GM18502 (cell line): ENCODE results near the gene CCDC7.
"Not testable (repeated sequence)": the region's sequence is repeated elsewhere in the genome, so short reads cannot be mapped to it uniquely, and the experiment has no call there.

ENCODE experiments used
- ATAC-seq: cut with Tn5 transposase; IDR thresholded peaks from one replicate; pipeline ENCODE4 v1.9.1; 2021; ENCODE audit warnings: mild to moderate bottlenecking; ENCODE audit not compliant: unreplicated experiment, poor library complexity

The CCDC7 gene

GRCh38 chr10:32446536-32447406, 831 bp downstream of the CCDC7 start:
- peak; percentile 13 for ATAC-seq

GRCh38 chr10:32454148-32454547, 8.2 kb downstream of the CCDC7 start:
- no peak for ATAC-seq

- ATAC-seq = no peak
Observed at GRCh38 chr10:32459051-32459698, 13.2 kb downstream of the CCDC7 start.

GRCh38 chr10:32461203-32461602, 15.3 kb downstream of the CCDC7 start:
- no peak for ATAC-seq

- no peak for ATAC-seq
Observed at GRCh38 chr10:32471232-32471631, 25.3 kb downstream of the CCDC7 start.

- ATAC-seq = no peak
Observed at GRCh38 chr10:32477499-32477898, 31.6 kb downstream of the CCDC7 start.

GRCh38 chr10:32481606-32482005, 35.7 kb downstream of the CCDC7 start:
- no peak for ATAC-seq

- ATAC-seq = not testable (repeated sequence)
Observed at GRCh38 chr10:32483019-32483502, 37.1 kb downstream of the CCDC7 start.

GRCh38 chr10:32488038-32488437, 42.1 kb downstream of the CCDC7 start:
- ATAC-seq = not testable (repeated sequence)

GRCh38 chr10:32489158-32489557, 43.2 kb downstream of the CCDC7 start:
- ATAC-seq = no peak

- no peak for ATAC-seq
Observed at GRCh38 chr10:32489901-32490300, 44.0 kb downstream of the CCDC7 start.

- not testable (repeated sequence) for ATAC-seq
Observed at GRCh38 chr10:32494562-32494961, 48.6 kb downstream of the CCDC7 start.

- not testable (repeated sequence) for ATAC-seq
Observed at GRCh38 chr10:32500136-32500535, 54.2 kb downstream of the CCDC7 start.

- ATAC-seq = no peak
Observed at GRCh38 chr10:32501906-32502305, 56.0 kb downstream of the CCDC7 start.

- ATAC-seq = not testable (repeated sequence)
Observed at GRCh38 chr10:32505762-32506420, 60.0 kb downstream of the CCDC7 start.

GRCh38 chr10:32511599-32511998, 65.7 kb downstream of the CCDC7 start:
- no peak for ATAC-seq

GRCh38 chr10:32516567-32517495, 70.9 kb downstream of the CCDC7 start:
- no peak for ATAC-seq

GRCh38 chr10:32530231-32530630, 84.3 kb downstream of the CCDC7 start:
- no peak for ATAC-seq

GRCh38 chr10:32538256-32538655, 92.3 kb downstream of the CCDC7 start:
- ATAC-seq = no peak
